22Rv1 (cell line): ENCODE results near the gene RNF212.

ENCODE experiments used
- CTCF ChIP-seq: fragments of 450-650 bp; IDR thresholded peaks from 2 replicates; pipeline ENCODE4 v1.5.1; 2017; ENCODE audit warnings: mild to moderate bottlenecking
- ZFX ChIP-seq: fragments of 450-650 bp; IDR thresholded peaks from 2 replicates; pipeline ENCODE4 v1.6.1; 2017; ENCODE audit warnings: antibody characterized with exemption, borderline replicate concordance

DNA sequence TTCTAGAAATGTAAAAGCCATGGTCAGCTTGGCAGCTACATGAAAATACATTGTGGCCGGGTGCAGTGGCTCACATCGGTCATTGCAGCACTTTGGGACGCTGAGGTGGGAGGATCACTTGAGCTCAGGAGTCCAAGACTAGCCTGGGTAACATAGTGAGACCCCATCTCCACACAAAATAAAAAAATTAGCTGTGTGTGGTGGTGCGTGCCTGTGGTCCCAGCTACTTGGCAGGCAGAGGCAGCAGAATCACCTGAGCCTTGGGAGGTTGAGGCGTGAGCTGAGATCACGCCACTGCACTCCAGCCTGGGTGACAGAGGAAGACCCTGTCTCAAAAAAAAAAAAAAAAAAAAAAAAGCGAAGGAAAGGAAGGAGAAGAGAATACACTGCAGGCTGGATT is 29.0 kb downstream of the RNF212 start:
- TF ChIP-seq CTCF (no peak), ZFX (no peak)
